Measurements from ENCODE around the gene VN1R4.

DNA sequence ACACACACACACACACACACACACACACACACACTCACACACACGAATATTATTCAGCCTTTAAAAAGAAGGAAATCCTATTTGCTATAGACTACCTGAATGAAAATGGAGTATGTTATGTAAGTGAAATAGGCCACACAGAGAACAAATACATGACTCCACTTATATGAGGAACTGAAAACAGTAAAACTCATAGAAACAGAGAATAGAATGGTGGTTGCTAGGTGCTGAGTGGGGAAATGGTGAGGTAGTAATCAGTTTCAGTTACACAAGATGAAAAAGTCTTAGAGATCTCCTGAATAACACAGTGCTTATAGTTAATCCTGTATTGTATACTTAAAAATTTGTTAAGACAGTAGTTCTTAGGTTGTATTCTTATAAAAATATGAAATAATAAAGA lies 21.0 kb downstream of the VN1R4 start:
- TF ChIP-seq POLR2A (IDR thresholded peaks at IDR 0.05) (no peak), POLR2AphosphoS5 (IDR thresholded peaks at IDR 0.05) (no peak)
- TF ChIP-seq, protein P1, sequence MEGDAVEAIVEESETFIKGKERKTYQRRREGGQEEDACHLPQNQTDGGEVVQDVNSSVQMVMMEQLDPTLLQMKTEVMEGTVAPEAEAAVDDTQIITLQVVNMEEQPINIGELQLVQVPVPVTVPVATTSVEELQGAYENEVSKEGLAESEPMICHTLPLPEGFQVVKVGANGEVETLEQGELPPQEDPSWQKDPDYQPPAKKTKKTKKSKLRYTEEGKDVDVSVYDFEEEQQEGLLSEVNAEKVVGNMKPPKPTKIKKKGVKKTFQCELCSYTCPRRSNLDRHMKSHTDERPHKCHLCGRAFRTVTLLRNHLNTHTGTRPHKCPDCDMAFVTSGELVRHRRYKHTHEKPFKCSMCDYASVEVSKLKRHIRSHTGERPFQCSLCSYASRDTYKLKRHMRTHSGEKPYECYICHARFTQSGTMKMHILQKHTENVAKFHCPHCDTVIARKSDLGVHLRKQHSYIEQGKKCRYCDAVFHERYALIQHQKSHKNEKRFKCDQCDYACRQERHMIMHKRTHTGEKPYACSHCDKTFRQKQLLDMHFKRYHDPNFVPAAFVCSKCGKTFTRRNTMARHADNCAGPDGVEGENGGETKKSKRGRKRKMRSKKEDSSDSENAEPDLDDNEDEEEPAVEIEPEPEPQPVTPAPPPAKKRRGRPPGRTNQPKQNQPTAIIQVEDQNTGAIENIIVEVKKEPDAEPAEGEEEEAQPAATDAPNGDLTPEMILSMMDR (IDR thresholded peaks at IDR 0.05) = no peak
